WI38 (cell line): ENCODE results near the gene TPD52L1.

Experiments used
- H3K4me3 ChIP-seq: 2 replicates; pipeline ENCODE4 v1.5.1; 2011; ENCODE audit warnings: low read depth, mild to moderate bottlenecking, control low read depth, low read length
- CTCF ChIP-seq: IDR thresholded peaks from 2 replicates; pipeline ENCODE4 v1.5.1; 2012; ENCODE audit warnings: low read depth, mild to moderate bottlenecking, control low read depth, low read length

Gene TPD52L1

GRCh38 chr6:125175466-125176048, 22.0 kb downstream of the TPD52L1 start:
- TF ChIP-seq CTCF = no peak
- H3K4me3 ChIP-seq = no peak overlapping the region

DNA sequence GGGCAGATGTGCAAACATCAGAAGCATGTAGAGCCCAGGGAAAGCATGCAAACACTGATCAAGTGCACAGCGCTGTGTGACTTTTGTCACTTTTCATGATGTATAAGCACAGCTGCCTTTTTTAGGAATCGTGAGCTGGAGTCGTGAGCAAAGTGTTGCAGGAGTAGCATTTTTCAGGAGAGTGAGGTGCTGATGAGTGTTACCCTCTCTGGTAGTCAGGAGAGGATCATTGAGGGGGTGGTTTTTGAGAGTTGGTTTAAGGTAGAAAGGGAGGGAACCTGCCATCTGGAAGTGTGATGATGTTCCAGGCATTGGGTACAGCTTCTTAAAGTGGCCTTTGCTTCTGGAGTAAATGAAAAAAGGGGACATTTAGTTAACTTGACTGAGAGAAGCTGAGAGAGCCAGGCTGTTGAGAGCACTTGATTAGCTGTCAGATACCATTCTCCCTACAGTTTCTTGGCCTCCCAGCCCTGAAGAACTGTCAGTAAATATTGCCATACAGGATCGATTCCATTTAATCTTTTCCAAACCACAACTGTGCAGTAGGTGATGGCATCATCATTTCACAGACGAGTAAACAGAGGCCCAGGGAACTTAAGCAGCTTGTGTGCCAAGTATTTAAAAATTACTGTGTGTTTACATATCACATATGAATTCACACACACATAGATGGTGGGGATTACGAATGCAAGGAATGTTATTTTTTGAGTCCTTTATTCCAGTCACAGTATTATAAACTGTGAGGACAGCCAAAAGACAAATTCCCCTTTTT, 28.9 kb downstream of the TPD52L1 start:
- H3K4me3 ChIP-seq = no peak overlapping the region
- TF ChIP-seq CTCF = no peak

GRCh38 chr6:125183391-125183790, 29.8 kb downstream of the TPD52L1 start:
- no peak overlapping the region for H3K4me3 ChIP-seq
- TF ChIP-seq CTCF = no peak

DNA sequence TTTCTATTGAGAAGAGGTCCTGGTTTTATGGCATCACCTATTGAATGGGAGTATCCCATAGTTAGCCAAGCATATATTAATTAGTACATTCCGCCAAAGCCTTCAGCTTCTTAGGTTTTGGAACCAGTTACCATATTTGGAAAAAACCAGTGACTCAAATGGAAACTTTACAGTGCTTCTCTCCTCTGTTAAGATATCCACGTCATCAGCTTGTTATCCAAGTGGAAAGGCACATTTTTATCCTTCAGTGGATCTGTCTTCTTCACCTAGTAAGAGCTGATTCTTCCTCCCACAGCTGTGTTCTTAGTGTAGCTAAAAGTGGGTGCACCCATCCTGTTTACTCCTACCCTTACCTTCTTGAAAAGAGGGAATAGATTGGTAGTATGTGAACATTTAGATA, 34.5 kb downstream of the TPD52L1 start:
- no peak overlapping the region for H3K4me3 ChIP-seq
- TF ChIP-seq CTCF = no peak

GRCh38 chr6:125188594-125189203, 35.1 kb downstream of the TPD52L1 start:
- no peak overlapping the region for H3K4me3 ChIP-seq
- TF ChIP-seq CTCF = no peak

DNA sequence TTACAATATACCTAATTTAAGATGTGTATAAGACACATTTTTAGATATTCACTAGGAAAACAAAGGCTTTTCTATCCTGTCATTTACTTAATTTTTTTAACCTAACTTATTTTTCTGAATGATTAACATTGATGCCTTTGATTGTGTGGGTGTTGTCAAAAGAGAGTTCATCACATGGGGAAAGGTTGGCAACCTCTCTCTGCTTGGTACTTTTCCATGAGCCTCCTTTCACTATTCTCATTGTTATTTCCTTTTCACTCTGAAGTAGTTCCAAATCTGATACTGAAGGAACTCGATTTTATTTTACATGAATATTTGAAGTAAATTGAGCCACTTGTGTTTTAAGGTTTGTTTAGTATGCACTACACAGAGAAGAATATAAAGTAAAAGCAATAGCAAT, 35.9 kb downstream of the TPD52L1 start:
- TF ChIP-seq CTCF = no peak
- H3K4me3 ChIP-seq = no peak overlapping the region

GRCh38 chr6:125190667-125191066, 37.1 kb downstream of the TPD52L1 start:
- no peak for TF ChIP-seq CTCF
- H3K4me3 ChIP-seq = no peak overlapping the region
